HCT116 (cell line): ENCODE results near the gene CHST11. TPM values are rescaled to one million over a fixed set of nuclear protein-coding genes. Genes with fewer than 3 reads are reported as not detected.

ENCODE experiments used
- ATAC-seq: fragments of 200-7000 bp; cut with Tn5 transposase; 2 replicates; pipeline ENCODE4 v1.9.1; 2020; ENCODE audit warnings: mild to moderate bottlenecking, moderate library complexity
- BruUV-seq: library from RNA; stranded (reverse); fragments of 400-500 nt; replicated peaks from 2 replicates; lab custom pipeline; 2021; lab: Mats Ljungman, UMichigan
- CTCF ChIA-PET: fragments of 300-600 bp; sonication (Branson Sonifier 250); formaldehyde crosslinking; loops from one replicate; lab custom pipeline; 2021; ENCODE audit warnings: antibody characterized with exemption; lab: Charles Lee
- POLR2A ChIA-PET: fragments of 300-600, 350-600 bp; sonication (Branson Sonifier 250); formaldehyde crosslinking; loops from one replicate; lab custom pipeline; 2021; ENCODE audit warnings: antibody characterized with exemption; lab: Charles Lee
- RAD21 ChIA-PET, 2 experiments: fragments of 300-600 bp; sonication (Branson Sonifier 250); formaldehyde crosslinking; loops; one replicate each; lab custom pipeline; 2023; ENCODE audit warnings: low total read pairs in 2 of 2; ENCODE audit not compliant: uncharacterized antibody in 2 of 2, unreplicated experiment in 2 of 2, low non-redundant PET in 1 of 2; lab: Charles Lee
- DNase-seq: peaks from one replicate; pipeline ENCODE4 v3.0.0-alpha.2; 2010; ENCODE audit warnings: low read depth, low spot score
- H2AFZ ChIP-seq: fragments of 200-600 bp; shearing (Covaris generic), sonication (generic); 2 replicates; pipeline ENCODE4 v1.6.1; 2017; ENCODE audit warnings: low read depth, mixed run types, mixed read lengths, antibody characterized with exemption, low read length; ENCODE audit not compliant: poor library complexity, severe bottlenecking
- H3K27ac ChIP-seq: 2 replicates; pipeline ENCODE4 v1.5.1; 2012; ENCODE audit warnings: low read depth, low read length
- H3K27me3 ChIP-seq: fragments of 200-600 bp; sonication (generic); 2 replicates; pipeline ENCODE4 v1.6.1; 2016; ENCODE audit warnings: mixed run types, low read length, mixed read lengths; ENCODE audit not compliant: insufficient read depth
- H3K36me3 ChIP-seq, 2 experiments: fragments of 200-500 bp in 1 of 2; fragments of 200-600 bp in 1 of 2; sonication (Bioruptor generic) in 1 of 2; sonication (generic) in 1 of 2; 2 replicates each; pipeline versions ENCODE4 v1.5.1 to v1.6.1; 2014 to 2016; ENCODE audit warnings: low read length in 2 of 2, inconsistent platforms in 1 of 2, mixed read lengths in 1 of 2, mixed run types in 1 of 2; ENCODE audit not compliant: insufficient read depth in 2 of 2, control insufficient read depth in 1 of 2
- H3K4me1 ChIP-seq, 2 experiments: fragments of 200-600 bp in 1 of 2; sonication (generic) in 1 of 2; 2 replicates each; pipeline versions ENCODE4 v1.5.1 to v1.6.1; 2012 to 2017; ENCODE audit warnings: low read length in 2 of 2, inconsistent platforms in 1 of 2, mild to moderate bottlenecking in 1 of 2, mixed read lengths in 1 of 2, mixed run types in 1 of 2, moderate library complexity in 1 of 2; ENCODE audit not compliant: insufficient read depth in 2 of 2, control insufficient read depth in 1 of 2
- H3K4me2 ChIP-seq: fragments of 200-600 bp; sonication (generic); 2 replicates; pipeline ENCODE4 v1.6.1; 2017; ENCODE audit warnings: mixed run types, low read length, mixed read lengths
- H3K4me3 ChIP-seq, 2 experiments: fragments of 200-600 bp in 1 of 2; sonication (generic) in 1 of 2; replicated peaks in 1 of 2; 2 replicates each; pipeline ENCODE4 v1.5.1; 2011 to 2016; ENCODE audit warnings: low read length in 2 of 2, control low read depth in 1 of 2, low read depth in 1 of 2, mild to moderate bottlenecking in 1 of 2, mixed read lengths in 1 of 2, mixed run types in 1 of 2
- H3K79me2 ChIP-seq: fragments of 200-600 bp; sonication (generic); 2 replicates; pipeline ENCODE4 v1.6.1; 2017; ENCODE audit warnings: mild to moderate bottlenecking, mixed run types, low read length, moderate library complexity, mixed read lengths; ENCODE audit not compliant: insufficient read depth
- H3K9ac ChIP-seq: fragments of 200-600 bp; sonication (generic); 2 replicates; pipeline ENCODE4 v1.6.1; 2016; ENCODE audit warnings: low read length, mixed read lengths
- H3K9me2 ChIP-seq: fragments of 200-600 bp; sonication (generic), shearing (Covaris generic); 2 replicates; pipeline ENCODE4 v1.6.1; 2017; ENCODE audit warnings: mixed run types, mild to moderate bottlenecking, moderate library complexity; ENCODE audit not compliant: insufficient read depth
- H3K9me3 ChIP-seq, 2 experiments: fragments of 200-500 bp in 1 of 2; fragments of 200-600 bp in 1 of 2; sonication (Bioruptor generic) in 1 of 2; sonication (generic) in 1 of 2; 2 replicates each; pipeline ENCODE4 v1.6.1; 2014 to 2017; ENCODE audit warnings: low read length in 2 of 2, mixed read lengths in 2 of 2, inconsistent platforms in 1 of 2, low read depth in 1 of 2, mild to moderate bottlenecking in 1 of 2, mixed run types in 1 of 2, moderate library complexity in 1 of 2; ENCODE audit not compliant: control insufficient read depth in 1 of 2, insufficient read depth in 1 of 2
- H4K20me1 ChIP-seq: fragments of 200-600 bp; sonication (generic), shearing (Covaris generic); 2 replicates; pipeline ENCODE4 v1.6.1; 2017; ENCODE audit warnings: mixed run types, mild to moderate bottlenecking, moderate library complexity; ENCODE audit not compliant: insufficient read depth
- CBX3 ChIP-seq: IDR thresholded peaks from 2 replicates; pipeline ENCODE4 v1.6.1; 2012; ENCODE audit warnings: low read depth
- ELF1 ChIP-seq: IDR thresholded peaks from 2 replicates; pipeline ENCODE4 v1.6.1; 2012; ENCODE audit warnings: low read depth, borderline replicate concordance
- RAD21 ChIP-seq: IDR thresholded peaks from 2 replicates; pipeline ENCODE4 v1.6.1; 2012; ENCODE audit warnings: low read depth, mild to moderate bottlenecking
- SIN3A ChIP-seq: IDR thresholded peaks from 2 replicates; pipeline ENCODE4 v1.6.1; 2012; ENCODE audit warnings: low read depth
- SRF ChIP-seq: IDR thresholded peaks from 2 replicates; pipeline ENCODE4 v1.6.1; 2012; ENCODE audit warnings: low read depth
- ZNF274 ChIP-seq: fragments of 200-500 bp; sonication (Bioruptor generic); IDR thresholded peaks from 2 replicates; pipeline ENCODE4 v1.6.1; 2014; ENCODE audit warnings: mild to moderate bottlenecking, low read depth, low read length, inconsistent platforms
- intact Hi-C: fragments of 100-400 bp; cut with micrococcal nuclease; formaldehyde crosslinking; loops from 2 replicates; pipeline ENCODE4 v1.10.0; 2022
- total RNA-seq: library from RNA; stranded (reverse); gene quantifications from one replicate; pipeline ENCODE4 v1.2.1, GENCODE V29; 2021; ENCODE audit not compliant: unreplicated experiment
- TF ChIP-seq, protein P1 (sequence below), 3 experiments: fragments of 200-600 bp in 1 of 3; sonication (generic) in 1 of 3; IDR thresholded peaks in 2 of 3; conservative IDR thresholded peaks in 1 of 3; 2 replicates each; pipeline ENCODE4 v1.5.1; 2012 to 2017; ENCODE audit warnings: low read depth in 2 of 3, low read length in 2 of 3, antibody characterized with exemption in 1 of 3, borderline replicate concordance in 1 of 3, control low read depth in 1 of 3, mild to moderate bottlenecking in 1 of 3, mixed read lengths in 1 of 3, mixed run types in 1 of 3, moderate library complexity in 1 of 3; ENCODE audit not compliant: insufficient read depth in 1 of 3
- TF ChIP-seq, protein P2 (sequence below): IDR thresholded peaks from 2 replicates; pipeline ENCODE4 v1.6.1; 2012
- TF ChIP-seq, protein P3 (sequence below): IDR thresholded peaks from 2 replicates; pipeline ENCODE4 v1.6.1; 2012
- TF ChIP-seq, protein P4 (sequence below): IDR thresholded peaks from 2 replicates; pipeline ENCODE4 v1.6.1; 2011; ENCODE audit warnings: mild to moderate bottlenecking, low read length, moderate library complexity; ENCODE audit not compliant: insufficient replicate concordance; ENCODE audit errors: extremely low read depth

CHST11 gene
- total RNA-seq, 1 experiment from 2014 or later, result 10.1 TPM

DNA sequence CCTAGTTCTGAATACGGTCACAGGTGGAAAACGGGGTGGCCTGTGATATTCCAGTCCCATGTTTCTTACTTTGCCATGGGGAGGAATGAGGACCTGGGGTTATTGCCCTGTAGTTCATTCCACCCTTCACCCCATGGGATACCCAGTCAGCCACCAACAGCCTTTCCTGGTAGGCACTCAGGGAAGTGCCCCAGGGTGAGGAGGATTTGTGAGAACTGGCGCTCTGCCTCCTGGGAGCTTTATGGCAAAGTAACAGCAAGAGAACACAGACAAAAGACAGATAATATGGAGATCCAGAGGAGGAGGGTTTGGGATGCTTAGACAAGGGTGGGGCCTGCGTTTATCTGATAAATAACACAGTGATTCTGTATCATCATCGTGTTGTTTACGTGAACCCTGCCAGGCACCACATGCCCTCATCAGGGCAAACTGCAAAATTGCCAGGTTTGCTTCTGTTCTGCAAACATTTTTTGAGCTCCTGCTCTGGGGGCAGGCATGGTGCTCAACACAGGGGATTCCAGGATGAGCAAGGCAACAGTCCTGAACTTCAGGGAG is 277.9 kb downstream of the CHST11 start:
- H2AFZ ChIP-seq, result no peak overlapping the region
- no peaks in the 10 kb centered on the region for H3K79me2 ChIP-seq
- no peak for DNase-seq
- H3K27ac ChIP-seq, result no peak overlapping the region
- no peaks in the 10 kb centered on the region for H3K9me2 ChIP-seq
- H3K4me3 ChIP-seq, result no peak overlapping the region
- BruUV-seq, result no TSS peak
- intact Hi-C loops, result loop anchor here (2.0 kb wide), 1 partner anchor 318 kb away; no protein-coding TSS in a partner anchor
- H3K36me3 ChIP-seq, result no peaks in the 10 kb centered on the region
- no peak overlapping the region for H3K4me2 ChIP-seq
- ChIA-PET POLR2A (no interaction called here), CTCF (interaction anchor here (0.8 to 1.7 kb wide), 3 partner anchors 15 to 353 kb away, joined by 3 read pairs; no protein-coding TSS in a partner anchor), RAD21 (interaction anchor here in 1 of 2 experiments (0.8 kb wide), 1 partner anchor 353 kb away, joined by 4 read pairs; no protein-coding TSS in a partner anchor)
- no peaks in the 10 kb centered on the region; a peak in 1 of 4 replicates for H3K4me1 ChIP-seq
- H3K27me3 ChIP-seq, result no peaks in the 10 kb centered on the region
- H4K20me1 ChIP-seq, result no peaks in the 10 kb centered on the region
- H3K9me3 ChIP-seq, result no peaks in the 10 kb centered on the region
- no peak overlapping the region for H3K9ac ChIP-seq
- TF ChIP-seq RAD21 (no peak), ELF1 (no peak)
- TF ChIP-seq, protein P1, sequence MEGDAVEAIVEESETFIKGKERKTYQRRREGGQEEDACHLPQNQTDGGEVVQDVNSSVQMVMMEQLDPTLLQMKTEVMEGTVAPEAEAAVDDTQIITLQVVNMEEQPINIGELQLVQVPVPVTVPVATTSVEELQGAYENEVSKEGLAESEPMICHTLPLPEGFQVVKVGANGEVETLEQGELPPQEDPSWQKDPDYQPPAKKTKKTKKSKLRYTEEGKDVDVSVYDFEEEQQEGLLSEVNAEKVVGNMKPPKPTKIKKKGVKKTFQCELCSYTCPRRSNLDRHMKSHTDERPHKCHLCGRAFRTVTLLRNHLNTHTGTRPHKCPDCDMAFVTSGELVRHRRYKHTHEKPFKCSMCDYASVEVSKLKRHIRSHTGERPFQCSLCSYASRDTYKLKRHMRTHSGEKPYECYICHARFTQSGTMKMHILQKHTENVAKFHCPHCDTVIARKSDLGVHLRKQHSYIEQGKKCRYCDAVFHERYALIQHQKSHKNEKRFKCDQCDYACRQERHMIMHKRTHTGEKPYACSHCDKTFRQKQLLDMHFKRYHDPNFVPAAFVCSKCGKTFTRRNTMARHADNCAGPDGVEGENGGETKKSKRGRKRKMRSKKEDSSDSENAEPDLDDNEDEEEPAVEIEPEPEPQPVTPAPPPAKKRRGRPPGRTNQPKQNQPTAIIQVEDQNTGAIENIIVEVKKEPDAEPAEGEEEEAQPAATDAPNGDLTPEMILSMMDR (IDR thresholded peaks at IDR 0.05 in 2 of 3, conservative IDR thresholded peaks at IDR 0.05 in 1 of 3; ENCODE audit: borderline replicate concordance in 1 of 3, insufficient read depth in 1 of 3, low read depth in 2 of 3, low read length in 2 of 3), result no peak
- ATAC-seq, result no peak

DNA sequence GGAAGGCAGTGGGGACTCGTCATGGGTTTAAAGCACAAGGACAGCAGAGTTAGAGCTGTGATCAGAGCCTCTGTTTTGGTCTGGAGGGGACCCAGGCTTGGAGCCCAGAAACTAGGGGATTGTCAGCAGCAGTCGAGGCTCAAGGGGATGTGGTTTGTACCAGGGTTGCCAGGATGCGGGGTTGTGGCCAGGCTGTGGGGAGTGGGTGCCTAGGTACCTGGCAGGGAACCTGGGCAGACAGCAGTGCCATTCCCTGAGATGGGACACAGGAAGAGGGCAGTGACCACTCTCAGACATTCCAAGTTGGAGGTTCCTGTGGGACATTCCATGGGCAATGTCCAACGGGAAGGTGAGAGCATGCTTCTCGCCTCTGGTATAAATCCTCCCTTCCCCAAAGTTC is 279.1 kb downstream of the CHST11 start:
- H3K4me2 ChIP-seq, result no peak overlapping the region
- no peak overlapping the region for H2AFZ ChIP-seq
- H3K9ac ChIP-seq, result no peak overlapping the region
- DNase-seq, result no peak
- intact Hi-C loops, result loop anchor here (2.0 kb wide), 1 partner anchor 317 kb away; no protein-coding TSS in a partner anchor
- no peaks in the 10 kb centered on the region for H3K9me3 ChIP-seq
- H3K27me3 ChIP-seq, result no peaks in the 10 kb centered on the region
- no peaks in the 10 kb centered on the region; a peak in 1 of 4 replicates for H3K4me1 ChIP-seq
- H3K36me3 ChIP-seq, result no peaks in the 10 kb centered on the region
- no peak for ATAC-seq
- ChIA-PET CTCF (no interaction called here), POLR2A (no interaction called here), RAD21 (no interaction called here)
- no peak overlapping the region for H3K4me3 ChIP-seq
- no peaks in the 10 kb centered on the region for H3K79me2 ChIP-seq
- no peak overlapping the region for H3K27ac ChIP-seq
- H4K20me1 ChIP-seq, result no peaks in the 10 kb centered on the region
- H3K9me2 ChIP-seq, result no peaks in the 10 kb centered on the region
- BruUV-seq, result no TSS peak
- TF ChIP-seq, protein P2, sequence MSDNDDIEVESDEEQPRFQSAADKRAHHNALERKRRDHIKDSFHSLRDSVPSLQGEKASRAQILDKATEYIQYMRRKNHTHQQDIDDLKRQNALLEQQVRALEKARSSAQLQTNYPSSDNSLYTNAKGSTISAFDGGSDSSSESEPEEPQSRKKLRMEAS, result no peak
- TF ChIP-seq, protein P3, sequence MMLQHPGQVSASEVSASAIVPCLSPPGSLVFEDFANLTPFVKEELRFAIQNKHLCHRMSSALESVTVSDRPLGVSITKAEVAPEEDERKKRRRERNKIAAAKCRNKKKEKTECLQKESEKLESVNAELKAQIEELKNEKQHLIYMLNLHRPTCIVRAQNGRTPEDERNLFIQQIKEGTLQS, result no peak
- TF ChIP-seq, protein P4, sequence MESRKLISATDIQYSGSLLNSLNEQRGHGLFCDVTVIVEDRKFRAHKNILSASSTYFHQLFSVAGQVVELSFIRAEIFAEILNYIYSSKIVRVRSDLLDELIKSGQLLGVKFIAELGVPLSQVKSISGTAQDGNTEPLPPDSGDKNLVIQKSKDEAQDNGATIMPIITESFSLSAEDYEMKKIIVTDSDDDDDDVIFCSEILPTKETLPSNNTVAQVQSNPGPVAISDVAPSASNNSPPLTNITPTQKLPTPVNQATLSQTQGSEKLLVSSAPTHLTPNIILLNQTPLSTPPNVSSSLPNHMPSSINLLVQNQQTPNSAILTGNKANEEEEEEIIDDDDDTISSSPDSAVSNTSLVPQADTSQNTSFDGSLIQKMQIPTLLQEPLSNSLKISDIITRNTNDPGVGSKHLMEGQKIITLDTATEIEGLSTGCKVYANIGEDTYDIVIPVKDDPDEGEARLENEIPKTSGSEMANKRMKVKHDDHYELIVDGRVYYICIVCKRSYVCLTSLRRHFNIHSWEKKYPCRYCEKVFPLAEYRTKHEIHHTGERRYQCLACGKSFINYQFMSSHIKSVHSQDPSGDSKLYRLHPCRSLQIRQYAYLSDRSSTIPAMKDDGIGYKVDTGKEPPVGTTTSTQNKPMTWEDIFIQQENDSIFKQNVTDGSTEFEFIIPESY, result no peak
- TF ChIP-seq SRF (no peak), ZNF274 (no peak), CBX3 (no peak), ELF1 (no peak), SIN3A (no peak)
